Neutrophil (primary cell): ENCODE results near the gene RAPSN.
"Not testable (repeated sequence)": the region's sequence is repeated elsewhere in the genome, so short reads cannot be mapped to it uniquely, and the experiment has no call there.

ENCODE experiments used
- H3K27ac ChIP-seq: fragments of 200-600 bp; sonication (generic); 2 replicates; pipeline ENCODE4 v1.5.1; 2016; ENCODE audit warnings: mild to moderate bottlenecking, moderate library complexity
- H3K27me3 ChIP-seq: fragments of 200-600 bp; sonication (generic); 2 replicates; pipeline ENCODE4 v1.6.0; 2016; ENCODE audit warnings: mild to moderate bottlenecking
- H3K36me3 ChIP-seq: fragments of 200-600 bp; sonication (generic); 2 replicates; pipeline ENCODE4 v1.5.1; 2017
- H3K4me1 ChIP-seq, 2 experiments: fragments of 200-600 bp in 1 of 2; sonication (generic) in 1 of 2; 1 replicate in 1 of 2; 2 replicates in 1 of 2; pipeline versions ENCODE4 v1.5.1 to v1.6.1; 2013 to 2016; ENCODE audit warnings: low read depth in 1 of 2, low read length in 1 of 2, mild to moderate bottlenecking in 1 of 2, moderate library complexity in 1 of 2; ENCODE audit not compliant: control insufficient read depth in 1 of 2, insufficient read depth in 1 of 2
- H3K4me3 ChIP-seq, 2 experiments: fragments of 200-600 bp in 1 of 2; sonication (generic) in 1 of 2; 1 replicate in 1 of 2; 2 replicates in 1 of 2; pipeline ENCODE4 v1.5.1; 2013 to 2016; ENCODE audit warnings: low read depth in 1 of 2, low read length in 1 of 2, mild to moderate bottlenecking in 1 of 2, moderate library complexity in 1 of 2
- H3K9me3 ChIP-seq: fragments of 200-600 bp; sonication (generic); 2 replicates; pipeline ENCODE4 v1.5.1; 2016
- TF ChIP-seq, protein P1 (sequence below): fragments of 200-600 bp; sonication (generic); IDR thresholded peaks from 2 replicates; pipeline ENCODE4 v1.5.1; 2016; ENCODE audit warnings: antibody characterized with exemption

RAPSN gene

DNA sequence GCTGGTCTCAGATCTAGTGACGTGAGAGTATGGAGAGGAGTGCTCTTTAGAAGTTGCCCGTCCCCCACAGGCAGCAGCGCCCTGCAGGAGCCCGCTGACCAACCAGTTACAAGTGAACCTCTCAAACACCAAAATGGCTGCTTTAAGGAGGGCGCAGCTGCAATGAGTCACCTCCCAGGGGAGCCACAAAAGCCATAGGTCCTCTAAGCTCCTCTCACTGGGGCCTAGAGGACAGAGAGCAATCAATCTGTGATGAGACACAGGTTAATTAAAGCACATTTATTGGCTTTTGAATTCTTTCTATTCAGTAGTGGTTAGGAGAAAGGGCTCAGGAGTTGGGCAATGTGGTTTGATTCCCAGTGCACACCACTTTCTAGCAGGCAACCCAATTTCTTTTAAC lies 15.5 kb upstream of the RAPSN start:
- Histone ChIP-seq H3K4me1 (no peaks in the 10 kb centered on the region), H3K4me3 (no peak overlapping the region), H3K9me3 (no peaks in the 10 kb centered on the region), H3K36me3 (peaks cover 72% of the 10 kb centered on the region), H3K27ac (no peak overlapping the region), H3K27me3 (no peaks in the 10 kb centered on the region)
- TF ChIP-seq, protein P1, sequence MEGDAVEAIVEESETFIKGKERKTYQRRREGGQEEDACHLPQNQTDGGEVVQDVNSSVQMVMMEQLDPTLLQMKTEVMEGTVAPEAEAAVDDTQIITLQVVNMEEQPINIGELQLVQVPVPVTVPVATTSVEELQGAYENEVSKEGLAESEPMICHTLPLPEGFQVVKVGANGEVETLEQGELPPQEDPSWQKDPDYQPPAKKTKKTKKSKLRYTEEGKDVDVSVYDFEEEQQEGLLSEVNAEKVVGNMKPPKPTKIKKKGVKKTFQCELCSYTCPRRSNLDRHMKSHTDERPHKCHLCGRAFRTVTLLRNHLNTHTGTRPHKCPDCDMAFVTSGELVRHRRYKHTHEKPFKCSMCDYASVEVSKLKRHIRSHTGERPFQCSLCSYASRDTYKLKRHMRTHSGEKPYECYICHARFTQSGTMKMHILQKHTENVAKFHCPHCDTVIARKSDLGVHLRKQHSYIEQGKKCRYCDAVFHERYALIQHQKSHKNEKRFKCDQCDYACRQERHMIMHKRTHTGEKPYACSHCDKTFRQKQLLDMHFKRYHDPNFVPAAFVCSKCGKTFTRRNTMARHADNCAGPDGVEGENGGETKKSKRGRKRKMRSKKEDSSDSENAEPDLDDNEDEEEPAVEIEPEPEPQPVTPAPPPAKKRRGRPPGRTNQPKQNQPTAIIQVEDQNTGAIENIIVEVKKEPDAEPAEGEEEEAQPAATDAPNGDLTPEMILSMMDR: no peak

DNA sequence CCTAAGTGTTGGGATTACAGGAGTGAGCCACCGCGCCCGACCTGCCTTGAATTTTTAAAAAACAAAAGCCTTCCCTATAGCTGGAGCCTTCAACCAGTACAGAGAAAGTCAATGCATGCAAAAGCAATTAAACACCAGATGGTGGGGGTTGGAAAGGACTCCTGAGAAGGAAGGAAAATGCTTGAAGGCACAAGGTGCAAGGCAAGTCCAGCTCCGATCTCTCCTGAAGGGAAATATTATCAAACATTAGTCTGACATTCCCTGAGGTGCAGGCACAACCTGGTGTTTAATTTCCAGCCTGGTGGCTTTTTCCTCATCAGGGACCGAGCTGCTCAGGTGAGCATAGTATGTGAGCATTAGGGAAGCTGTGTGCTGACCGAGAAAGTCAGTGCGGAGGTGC lies 12.9 kb upstream of the RAPSN start:
- no peaks in the 10 kb centered on the region for H3K4me1 ChIP-seq
- TF ChIP-seq, protein P1: no peak
- no peaks in the 10 kb centered on the region for H3K27me3 ChIP-seq
- H3K4me3 ChIP-seq: no peak overlapping the region
- H3K9me3 ChIP-seq: no peaks in the 10 kb centered on the region
- H3K36me3 ChIP-seq: peaks cover 55% of the 10 kb centered on the region
- no peak overlapping the region for H3K27ac ChIP-seq

DNA sequence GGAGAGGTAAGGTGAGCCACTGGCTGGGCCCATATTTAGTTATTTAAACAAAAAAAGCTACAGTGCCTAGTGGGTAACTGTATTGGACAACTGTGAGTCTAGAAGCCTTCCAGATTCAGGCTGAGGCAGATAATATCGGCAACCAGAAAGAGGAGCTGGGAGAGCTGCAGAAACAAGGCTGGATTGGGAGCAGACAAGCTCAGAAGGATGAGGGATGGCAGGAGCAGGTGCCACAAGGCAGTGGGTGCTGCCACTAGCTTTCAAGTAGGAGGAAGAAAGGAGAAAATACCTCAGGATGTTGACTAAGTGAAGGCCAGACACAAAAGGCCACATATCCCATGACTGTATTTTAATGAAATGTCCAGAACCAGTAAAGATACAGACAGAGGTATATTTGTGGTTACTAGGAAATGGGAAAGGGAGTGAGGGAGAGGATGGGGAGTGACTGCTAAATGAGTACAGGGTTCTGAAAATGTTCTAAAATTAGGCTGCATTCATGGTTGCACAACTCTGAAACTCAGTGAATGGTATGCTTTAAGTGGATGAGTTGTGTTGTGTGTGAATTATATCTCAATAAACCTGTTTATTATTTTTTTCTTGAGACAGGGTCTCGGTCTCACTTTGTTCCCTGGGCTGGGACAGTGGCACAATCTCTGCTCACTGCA lies 11.8 kb upstream of the RAPSN start:
- Histone ChIP-seq H3K9me3 (no peaks in the 10 kb centered on the region), H3K4me3 (no peak overlapping the region), H3K4me1 (no peaks in the 10 kb centered on the region), H3K36me3 (peaks cover 50% of the 10 kb centered on the region), H3K27me3 (no peaks in the 10 kb centered on the region), H3K27ac (no peak overlapping the region)
- TF ChIP-seq, protein P1: no peak

DNA sequence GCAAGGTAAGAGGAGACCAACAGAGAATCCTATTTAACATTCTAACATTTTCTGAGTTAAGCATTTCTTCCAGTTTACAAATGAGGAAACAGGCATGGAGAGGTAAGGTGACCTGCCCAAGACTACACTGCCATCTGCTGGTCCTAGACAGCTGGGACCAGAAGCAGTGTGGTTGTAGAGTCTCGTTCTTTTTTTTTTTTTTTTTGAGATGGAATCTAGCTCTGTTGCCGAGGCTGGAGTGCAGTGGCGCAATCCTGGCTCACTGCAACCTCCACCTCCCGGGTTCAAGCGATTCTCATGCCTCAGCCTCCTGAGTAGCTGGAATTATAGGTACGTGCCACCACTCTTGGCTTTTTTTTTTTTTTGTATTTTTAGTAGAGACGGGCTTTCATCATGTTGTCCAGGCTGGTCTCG lies 5.3 kb upstream of the RAPSN start:
- H3K36me3 ChIP-seq, H3K27ac ChIP-seq, H3K4me3 ChIP-seq, H3K9me3 ChIP-seq, H3K4me1 ChIP-seq, H3K27me3 ChIP-seq: not testable (repeated sequence)
- TF ChIP-seq, protein P1: peak; percentile 60

DNA sequence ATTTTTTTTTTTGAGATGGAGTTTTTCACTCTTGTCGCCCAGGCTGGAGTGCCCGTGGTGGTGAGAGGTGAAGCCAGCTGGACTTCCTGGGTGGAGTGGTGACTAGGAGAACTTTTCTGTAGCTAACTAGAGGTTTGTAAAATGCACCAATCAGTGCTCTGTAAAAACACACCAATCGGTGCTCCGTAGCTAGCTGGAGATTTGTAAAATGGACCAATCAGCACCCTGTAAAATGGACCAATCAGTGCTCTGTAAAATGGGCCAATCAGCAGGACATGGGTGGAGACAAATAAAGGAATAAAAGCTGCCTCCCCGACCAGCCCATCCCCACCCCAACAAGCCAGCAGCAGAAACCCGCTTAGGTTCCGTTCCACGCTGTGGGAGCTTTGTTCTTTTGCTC lies 4.4 kb upstream of the RAPSN start:
- no peaks in the 10 kb centered on the region for H3K9me3 ChIP-seq
- no peaks in the 10 kb centered on the region for H3K36me3 ChIP-seq
- no peaks in the 10 kb centered on the region for H3K27me3 ChIP-seq
- H3K4me1 ChIP-seq: no peaks in the 10 kb centered on the region
- H3K4me3 ChIP-seq: no peak overlapping the region
- TF ChIP-seq, protein P1: no peak
- no peak overlapping the region for H3K27ac ChIP-seq
